ENCODE data around the gene UBL3. TPM values are rescaled to one million over a fixed set of nuclear protein-coding genes. Genes with fewer than 3 reads are reported as not detected.

Gene UBL3
- total RNA-seq, 4 donors from 2014 or later, result 27.8 to 32.4 (median 29.4) TPM

DNA sequence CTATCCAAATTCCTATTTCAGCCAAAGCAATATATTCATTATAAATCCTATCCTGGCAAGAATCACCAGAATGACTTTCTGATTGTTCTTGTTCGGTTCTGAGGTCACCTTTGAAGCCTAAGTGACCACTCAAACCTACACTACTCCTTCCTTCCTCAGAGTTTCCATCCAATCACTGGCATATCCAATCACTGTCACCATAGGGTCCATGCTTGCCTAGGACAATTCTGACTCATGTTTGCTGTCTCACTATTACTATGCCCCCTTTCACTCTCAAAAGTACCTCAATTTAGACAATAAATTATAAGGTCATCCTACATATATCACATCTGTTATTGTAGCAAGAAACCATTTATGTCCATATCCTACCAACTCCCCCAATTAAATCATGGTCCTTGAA, 58.9 kb downstream of the UBL3 start:
- in situ Hi-C loops (cut with MboI; ENCODE audit: low sequenced_read_pairs in 4 of 4) (no loop called here), intact Hi-C loops (cut with DNase I; ENCODE audit: low total_unique reads) (no loop called here)
- TF ChIP-seq POLR2A (IDR thresholded peaks at IDR 0.05), result no peak
- TF ChIP-seq, protein P1, sequence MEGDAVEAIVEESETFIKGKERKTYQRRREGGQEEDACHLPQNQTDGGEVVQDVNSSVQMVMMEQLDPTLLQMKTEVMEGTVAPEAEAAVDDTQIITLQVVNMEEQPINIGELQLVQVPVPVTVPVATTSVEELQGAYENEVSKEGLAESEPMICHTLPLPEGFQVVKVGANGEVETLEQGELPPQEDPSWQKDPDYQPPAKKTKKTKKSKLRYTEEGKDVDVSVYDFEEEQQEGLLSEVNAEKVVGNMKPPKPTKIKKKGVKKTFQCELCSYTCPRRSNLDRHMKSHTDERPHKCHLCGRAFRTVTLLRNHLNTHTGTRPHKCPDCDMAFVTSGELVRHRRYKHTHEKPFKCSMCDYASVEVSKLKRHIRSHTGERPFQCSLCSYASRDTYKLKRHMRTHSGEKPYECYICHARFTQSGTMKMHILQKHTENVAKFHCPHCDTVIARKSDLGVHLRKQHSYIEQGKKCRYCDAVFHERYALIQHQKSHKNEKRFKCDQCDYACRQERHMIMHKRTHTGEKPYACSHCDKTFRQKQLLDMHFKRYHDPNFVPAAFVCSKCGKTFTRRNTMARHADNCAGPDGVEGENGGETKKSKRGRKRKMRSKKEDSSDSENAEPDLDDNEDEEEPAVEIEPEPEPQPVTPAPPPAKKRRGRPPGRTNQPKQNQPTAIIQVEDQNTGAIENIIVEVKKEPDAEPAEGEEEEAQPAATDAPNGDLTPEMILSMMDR (IDR thresholded peaks at IDR 0.05 in 4 of 5, conservative IDR thresholded peaks at IDR 0.05 in 1 of 5), result no peak
- H3K9me3 ChIP-seq, result no peaks in the 10 kb centered on the region
- ATAC-seq (no peak), DNase-seq (no peak)
- no peak overlapping the region for H3K4me3 ChIP-seq
- no peaks in the 10 kb centered on the region for H3K36me3 ChIP-seq
- H3K27ac ChIP-seq, result no peak overlapping the region
- no peaks in the 10 kb centered on the region for H3K27me3 ChIP-seq
- peaks cover 3 to 10% of the 10 kb centered on the region in 2 donors for H3K4me1 ChIP-seq

DNA sequence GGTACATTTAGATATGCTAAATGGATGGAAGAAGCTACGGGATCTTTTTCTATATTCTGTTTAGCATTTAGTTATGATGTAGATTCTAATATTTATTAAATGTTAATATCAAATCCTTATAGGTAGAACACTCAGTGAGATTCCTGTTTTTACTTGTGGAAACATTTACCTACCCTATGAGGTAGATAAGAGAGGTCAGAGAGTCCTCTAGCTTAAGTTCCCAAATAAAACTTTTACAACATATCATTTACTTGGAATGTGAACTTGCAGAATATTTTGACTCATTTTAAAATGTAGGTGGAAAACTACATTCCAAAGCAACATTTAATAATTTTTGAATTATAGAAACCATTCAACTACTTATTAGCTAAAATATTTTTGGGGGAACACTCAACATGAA, 63.7 kb downstream of the UBL3 start:
- H3K4me3 ChIP-seq, result no peak overlapping the region
- DNase-seq (no peak), ATAC-seq (no peak)
- H3K4me1 ChIP-seq, result peaks cover 9 to 16% of the 10 kb centered on the region in 2 donors
- H3K36me3 ChIP-seq, result no peaks in the 10 kb centered on the region
- no peak for TF ChIP-seq POLR2A (IDR thresholded peaks at IDR 0.05)
- TF ChIP-seq, protein P1 (IDR thresholded peaks at IDR 0.05 in 4 of 5, conservative IDR thresholded peaks at IDR 0.05 in 1 of 5), result no peak
- no peak overlapping the region for H3K27ac ChIP-seq
- no peaks in the 10 kb centered on the region for H3K9me3 ChIP-seq
- H3K27me3 ChIP-seq, result no peaks in the 10 kb centered on the region
- in situ Hi-C loops (cut with MboI; ENCODE audit: low sequenced_read_pairs in 4 of 4), result no loop called here
- intact Hi-C loops (cut with DNase I; ENCODE audit: low total_unique reads), result no loop called here

DNA sequence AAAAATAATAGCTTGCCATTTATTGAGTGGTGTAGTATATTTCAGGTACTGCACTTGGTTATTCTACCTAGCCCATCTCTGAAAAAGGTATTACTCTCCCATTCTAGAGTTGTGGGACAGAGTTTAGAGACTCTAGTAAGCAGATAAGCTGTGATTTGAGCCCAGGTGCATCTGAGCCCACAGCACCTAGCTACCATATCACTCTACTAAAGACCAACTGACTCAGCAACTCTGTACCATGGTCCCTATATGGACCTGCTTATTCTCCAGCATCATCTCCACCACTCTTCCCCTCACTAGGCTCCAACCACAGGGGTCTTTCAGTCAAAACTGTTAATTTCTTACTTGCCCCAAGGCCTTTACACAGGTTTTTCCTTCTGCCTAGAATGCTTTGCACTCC, 64.4 kb downstream of the UBL3 start:
- intact Hi-C loops (cut with DNase I; ENCODE audit: low total_unique reads), result no loop called here
- in situ Hi-C loops (cut with MboI; ENCODE audit: low sequenced_read_pairs in 4 of 4), result no loop called here
- no peak overlapping the region for H3K27ac ChIP-seq
- ATAC-seq (no peak), DNase-seq (no peak)
- peaks cover 9 to 16% of the 10 kb centered on the region in 2 donors for H3K4me1 ChIP-seq
- TF ChIP-seq, protein P1 (IDR thresholded peaks at IDR 0.05 in 4 of 5, conservative IDR thresholded peaks at IDR 0.05 in 1 of 5), result no peak
- TF ChIP-seq POLR2A (IDR thresholded peaks at IDR 0.05), result no peak
- H3K27me3 ChIP-seq, result no peaks in the 10 kb centered on the region
- H3K4me3 ChIP-seq, result no peak overlapping the region
- no peaks in the 10 kb centered on the region for H3K9me3 ChIP-seq
- no peaks in the 10 kb centered on the region for H3K36me3 ChIP-seq

DNA sequence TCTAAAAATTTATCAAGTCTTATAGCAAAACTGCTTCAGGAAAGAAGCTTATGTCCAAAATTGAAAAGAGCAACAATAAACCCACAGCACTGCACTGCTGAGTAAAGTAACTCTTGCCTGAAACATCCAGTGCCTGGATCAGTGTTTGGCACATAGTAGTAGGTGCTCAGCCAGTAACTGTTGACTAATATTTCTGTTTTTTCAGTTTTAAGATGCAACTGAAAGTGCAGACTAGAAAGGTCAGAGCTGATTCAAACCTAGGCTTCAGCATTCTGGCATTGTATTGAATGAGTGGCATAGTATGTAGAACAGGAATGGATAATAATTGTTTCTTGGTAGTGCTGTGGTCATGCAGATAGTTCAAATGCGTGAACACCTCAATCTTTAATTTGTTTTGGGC, 67.6 kb downstream of the UBL3 start:
- no peaks in the 10 kb centered on the region for H3K9me3 ChIP-seq
- in situ Hi-C loops (cut with MboI; ENCODE audit: low sequenced_read_pairs in 4 of 4), result no loop called here
- H3K27me3 ChIP-seq, result no peaks in the 10 kb centered on the region
- no peak overlapping the region for H3K4me3 ChIP-seq
- DNase-seq, result no peak
- no peak overlapping the region for H3K27ac ChIP-seq
- H3K36me3 ChIP-seq, result no peaks in the 10 kb centered on the region
- H3K4me1 ChIP-seq, result peaks cover 18 to 23% of the 10 kb centered on the region in 2 donors
- intact Hi-C loops (cut with DNase I; ENCODE audit: low total_unique reads), result no loop called here
- no peak for ATAC-seq
- no peak for TF ChIP-seq POLR2A (IDR thresholded peaks at IDR 0.05)
- TF ChIP-seq, protein P1 (IDR thresholded peaks at IDR 0.05 in 4 of 5, conservative IDR thresholded peaks at IDR 0.05 in 1 of 5), result no peak

DNA sequence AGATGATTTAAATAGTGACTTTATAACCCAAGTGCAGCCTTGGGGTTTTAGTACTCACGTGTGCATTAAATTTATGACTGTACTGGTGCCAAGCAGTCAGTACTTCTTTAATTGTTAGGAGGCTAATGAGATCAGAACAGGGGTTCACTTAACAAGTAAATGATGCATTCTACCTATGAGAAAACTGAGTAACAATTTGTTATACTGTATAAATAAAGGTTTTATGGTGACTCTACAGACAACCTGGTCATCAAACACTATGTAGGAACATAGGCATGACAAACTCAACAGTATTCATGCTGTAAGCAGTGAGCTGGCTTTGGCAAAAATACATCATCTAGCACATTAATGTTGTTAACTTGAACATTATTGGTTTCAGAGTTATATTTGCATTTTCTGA, 75.6 kb downstream of the UBL3 start:
- Histone ChIP-seq H3K4me3 (no peak overlapping the region), H3K27ac (no peak overlapping the region), H3K36me3 (no peaks in the 10 kb centered on the region), H3K27me3 (no peaks in the 10 kb centered on the region), H3K9me3 (no peaks in the 10 kb centered on the region), H3K4me1 (peaks cover 9 to 11% of the 10 kb centered on the region in 2 donors)
- ATAC-seq (no peak), DNase-seq (no peak)
- intact Hi-C loops (cut with DNase I; ENCODE audit: low total_unique reads) (loop anchor here (5.0 kb wide), 1 partner anchor 77 kb away; the partner anchor contains the start of gene UBL3), in situ Hi-C loops (cut with MboI; ENCODE audit: low sequenced_read_pairs in 4 of 4) (loop anchor here (5.0 to 10.0 kb wide), 2 partner anchors 340 to 342 kb away; no protein-coding TSS in a partner anchor)
- TF ChIP-seq POLR2A (IDR thresholded peaks at IDR 0.05), result no peak
- TF ChIP-seq, protein P1 (IDR thresholded peaks at IDR 0.05 in 4 of 5, conservative IDR thresholded peaks at IDR 0.05 in 1 of 5), result no peak
